Cortex of kidney (tissue), 1 donor: ENCODE data around the gene C19orf85.
"Not testable (repeated sequence)": the region's sequence is repeated elsewhere in the genome, so short reads cannot be mapped to it uniquely, and the experiment has no call there.

ENCODE experiments used
- DNase-seq: peaks from one replicate; lab custom pipeline; 2025; lab: John Stamatoyannopoulos, UW

The C19orf85 gene

GRCh38 chr19:55464662-55465054 is at the start of gene C19orf85:
C19orf85 (minus strand) TSS chr19:55464751; CDS start chr19:55464554, 197 bp downstream.
- DNase-seq = no peak

GRCh38 chr19:55508120-55508519 is 43.6 kb upstream of the C19orf85 start:
- DNase-seq = no peak

GRCh38 chr19:55504981-55505380 is 40.4 kb upstream of the C19orf85 start:
- no peak for DNase-seq

GRCh38 chr19:55504252-55504603 is 39.7 kb upstream of the C19orf85 start:
- DNase-seq = no peak

DNA sequence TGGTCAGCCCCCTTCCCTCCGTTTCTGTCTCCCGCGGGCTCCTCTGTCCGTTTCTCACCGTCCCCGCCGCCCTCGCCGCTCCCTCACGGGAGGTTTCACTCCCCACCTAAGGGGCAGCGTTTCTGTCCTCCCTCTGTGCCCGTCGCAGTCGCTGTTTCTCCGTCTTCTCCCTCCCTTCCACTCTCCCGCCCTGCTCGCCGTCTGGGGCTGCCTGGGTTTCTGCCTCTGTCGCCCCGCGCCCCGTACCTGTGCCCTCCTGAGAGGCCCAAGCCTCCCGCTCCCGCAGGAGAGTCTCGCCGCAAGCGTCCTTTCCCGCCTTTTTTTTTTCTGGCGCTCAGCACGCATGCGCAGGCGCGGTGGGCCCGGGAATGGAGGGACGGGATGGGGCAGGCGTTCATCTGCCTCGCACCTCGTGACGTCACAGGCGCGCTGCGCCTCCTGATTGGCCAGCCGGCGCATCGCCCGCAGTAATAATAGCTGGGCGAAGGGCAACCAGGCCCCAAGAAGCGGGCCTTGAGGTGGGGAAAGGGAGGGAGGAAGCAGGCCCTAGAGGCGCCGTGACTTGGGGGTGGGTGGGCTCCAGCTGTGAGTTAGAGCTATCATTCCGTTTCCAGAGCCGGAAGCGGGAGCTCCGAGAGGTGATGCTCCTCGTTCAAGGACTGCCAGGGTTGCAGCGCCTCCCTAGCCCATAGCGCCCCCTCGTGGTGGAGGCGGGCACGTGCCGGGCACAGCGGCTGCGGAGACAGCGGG is 39.1 kb upstream of the C19orf85 start:
- DNase-seq = no peak

- DNase-seq = no peak
Observed at GRCh38 chr19:55503157-55503501, 38.6 kb upstream of the C19orf85 start.

DNA sequence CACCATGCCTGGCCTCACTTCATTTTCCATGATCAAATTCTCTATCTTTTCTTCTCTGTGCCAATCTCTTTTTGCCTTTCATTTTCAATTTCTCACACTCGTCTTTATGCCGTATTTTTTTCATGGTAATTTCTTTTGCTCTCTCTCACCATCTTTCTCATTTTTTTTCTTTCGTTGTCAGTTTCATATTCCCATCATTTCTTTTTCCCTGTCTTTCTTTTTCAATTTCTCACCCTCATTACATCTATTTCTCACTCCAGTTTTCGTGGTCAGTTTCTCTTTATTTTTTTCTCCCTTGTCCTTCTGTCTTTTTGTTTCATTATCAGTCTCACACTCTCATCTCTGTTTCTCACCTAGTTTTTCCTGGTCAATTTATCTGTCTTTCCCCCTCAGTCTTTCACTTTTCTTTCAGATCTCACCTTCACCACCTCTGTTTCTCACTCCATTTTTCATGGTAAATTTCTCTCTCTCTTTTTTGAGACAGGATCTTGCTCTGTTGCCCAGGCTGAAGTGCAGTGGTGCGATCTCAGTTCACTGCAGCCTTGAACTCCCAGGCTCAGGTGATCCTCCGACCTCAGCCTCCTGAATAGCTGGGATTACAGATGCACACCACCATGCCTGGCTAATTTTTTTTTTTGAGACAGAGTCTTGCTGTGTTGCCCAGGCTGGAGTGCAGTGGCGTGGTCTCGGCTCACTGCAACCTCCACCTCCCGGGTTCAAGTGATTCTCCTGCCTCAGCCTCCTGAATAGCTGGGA is 37.8 kb upstream of the C19orf85 start:
- no peak for DNase-seq

DNA sequence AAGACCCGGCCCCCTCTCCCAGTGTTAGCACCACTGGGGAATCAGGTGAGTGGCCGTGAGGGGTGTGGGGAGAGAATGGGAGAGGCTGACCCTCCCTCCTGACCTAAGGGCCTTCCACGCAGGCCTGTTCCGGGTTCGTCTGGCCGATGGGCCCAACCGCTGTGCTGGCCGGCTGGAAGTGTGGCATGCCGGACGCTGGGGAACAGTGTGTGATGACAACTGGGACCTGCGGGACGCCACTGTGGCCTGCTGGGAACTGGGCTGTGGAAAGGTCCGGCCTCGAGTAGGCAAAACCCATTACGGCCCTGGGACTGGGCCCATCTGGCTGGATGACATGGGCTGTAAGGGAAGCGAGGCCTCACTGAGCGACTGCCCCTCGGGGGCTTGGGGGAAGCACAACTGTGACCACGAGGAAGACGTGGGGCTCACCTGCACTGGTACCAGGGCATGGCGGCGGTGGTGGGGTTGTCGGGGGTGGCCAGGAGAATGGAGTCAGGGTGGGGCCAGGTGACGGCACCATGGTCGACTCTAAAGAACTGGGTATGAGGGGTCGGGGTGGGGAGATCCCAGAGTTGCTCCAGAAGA is 35.9 kb upstream of the C19orf85 start:
- no peak for DNase-seq

DNA sequence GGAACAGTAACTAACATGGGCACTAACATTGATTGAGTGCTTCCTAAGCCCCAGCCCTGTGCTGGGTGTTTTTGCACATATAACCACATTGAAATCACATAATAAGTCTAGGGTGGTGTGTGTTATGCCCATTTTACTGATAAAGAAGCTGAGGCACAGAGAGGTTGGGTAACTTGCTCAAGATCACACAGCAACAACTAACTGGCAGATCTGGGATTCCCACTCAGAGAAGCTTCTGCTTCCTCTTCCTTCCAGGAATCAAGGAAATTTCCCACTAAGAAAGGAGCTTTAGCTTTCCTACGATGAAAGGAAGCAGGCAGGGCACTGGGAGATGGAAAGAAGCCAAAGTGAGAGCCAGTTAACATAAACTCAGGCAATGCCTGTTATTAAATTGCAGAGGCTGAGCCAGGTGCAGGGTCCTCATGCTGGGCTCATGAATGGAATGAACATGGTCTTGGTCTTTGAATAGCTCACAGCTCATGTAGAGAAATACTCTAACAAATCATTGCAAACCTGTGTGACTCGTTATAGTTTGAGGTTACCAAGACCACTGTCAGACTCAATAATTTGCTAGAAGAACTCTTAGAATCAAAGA is 33.8 kb upstream of the C19orf85 start:
- no peak for DNase-seq

DNA sequence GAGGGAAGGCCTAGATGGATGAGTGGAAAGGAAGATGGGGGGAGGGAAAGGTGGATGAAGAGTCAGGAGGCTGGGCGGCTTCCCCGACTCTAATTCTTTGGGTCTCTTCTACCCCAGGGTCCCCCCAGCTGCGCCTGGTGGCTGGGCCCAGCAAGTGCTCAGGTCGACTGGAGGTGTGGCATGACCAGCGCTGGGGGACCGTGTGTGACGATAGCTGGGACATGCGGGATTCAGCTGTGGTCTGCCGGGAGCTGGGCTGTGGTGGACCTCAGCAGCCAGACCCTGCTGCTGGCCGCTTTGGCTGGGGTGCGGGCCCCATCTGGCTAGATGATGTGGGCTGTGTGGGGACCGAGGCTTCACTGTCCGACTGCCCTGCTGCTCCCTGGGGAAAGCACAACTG is 33.2 kb upstream of the C19orf85 start:
- DNase-seq = no peak

DNA sequence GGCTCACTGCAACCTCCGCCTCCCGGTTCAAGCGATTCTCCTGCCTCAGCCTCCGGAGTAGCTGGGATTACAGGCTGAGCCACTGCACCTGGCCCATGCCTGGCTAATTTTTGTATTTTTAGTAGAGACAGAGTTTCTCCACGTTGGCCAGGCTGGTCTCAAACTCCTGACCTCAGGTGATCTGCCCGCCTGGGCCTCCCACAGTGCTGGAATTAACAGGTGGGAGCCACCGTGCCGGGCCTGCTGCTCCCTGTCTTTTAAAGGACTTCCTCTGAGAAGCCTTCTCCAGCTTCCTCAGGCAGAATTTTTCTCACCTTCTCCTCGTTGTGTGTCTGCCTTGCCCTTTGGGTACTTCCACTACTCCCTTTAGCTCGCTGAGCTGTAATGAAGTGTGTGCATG is 32.3 kb upstream of the C19orf85 start:
- DNase-seq = not testable (repeated sequence)

- DNase-seq = no peak
Observed at GRCh38 chr19:55495646-55496349, 31.2 kb upstream of the C19orf85 start.

DNA sequence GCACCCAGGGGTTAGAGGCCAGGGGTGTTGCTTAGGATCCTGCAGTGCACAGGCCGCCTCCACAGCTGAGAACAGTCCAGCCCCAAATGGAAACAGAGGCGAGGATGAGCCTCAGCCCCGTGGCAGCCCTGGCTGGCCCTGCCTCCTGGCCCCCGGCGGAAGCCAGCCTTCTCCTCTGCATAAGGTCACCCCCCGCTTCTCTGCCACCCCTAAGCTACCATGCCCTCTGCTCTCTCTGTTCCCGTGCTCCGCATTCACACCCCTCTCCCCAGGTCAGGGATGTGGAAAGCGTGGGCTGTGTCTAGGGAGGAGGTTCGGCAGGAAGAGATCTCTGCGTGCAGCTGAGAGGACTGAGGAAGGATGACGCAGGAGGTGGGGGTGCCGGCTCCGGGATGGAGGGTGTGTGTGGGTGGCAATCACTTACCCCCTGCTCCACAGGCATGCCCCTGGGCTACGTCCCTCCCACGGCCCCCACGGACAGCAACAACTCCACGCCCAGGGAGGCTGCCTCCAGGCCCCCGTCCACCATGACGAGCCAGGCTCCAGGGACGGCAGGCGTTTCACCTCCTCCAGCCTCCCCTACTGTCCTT is 29.7 kb upstream of the C19orf85 start:
- DNase-seq = no peak

GRCh38 chr19:55493645-55494171 is 29.2 kb upstream of the C19orf85 start:
- DNase-seq = no peak

DNA sequence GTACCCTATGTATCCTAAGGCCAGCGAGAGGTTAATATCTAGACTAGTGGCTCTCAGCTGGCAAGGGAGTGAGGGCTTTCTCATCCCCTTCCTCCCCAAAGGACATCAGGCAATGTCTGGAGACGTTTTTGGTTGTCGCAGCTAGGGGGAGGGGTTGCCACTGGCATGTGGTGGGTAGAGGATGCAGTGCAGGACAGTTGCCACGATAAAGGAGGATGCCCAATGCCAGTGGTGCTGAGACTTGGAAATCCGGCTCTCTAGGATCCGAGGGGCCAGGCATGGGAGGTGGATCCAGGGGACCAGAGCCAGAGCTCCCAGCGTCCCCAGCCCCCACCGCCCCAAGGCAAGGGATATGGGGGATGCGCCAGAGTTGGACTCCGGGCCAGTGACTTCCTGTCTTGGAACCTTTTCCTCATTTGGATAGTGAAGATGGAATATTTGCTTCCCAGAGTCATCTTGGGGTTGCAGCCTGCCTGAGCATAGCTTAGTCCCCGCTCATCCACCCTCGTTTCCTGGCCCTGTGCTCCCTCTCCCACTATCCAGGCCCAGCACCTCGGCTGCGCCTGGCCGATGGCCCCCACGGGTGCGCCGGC is 28.6 kb upstream of the C19orf85 start:
- DNase-seq = no peak

DNA sequence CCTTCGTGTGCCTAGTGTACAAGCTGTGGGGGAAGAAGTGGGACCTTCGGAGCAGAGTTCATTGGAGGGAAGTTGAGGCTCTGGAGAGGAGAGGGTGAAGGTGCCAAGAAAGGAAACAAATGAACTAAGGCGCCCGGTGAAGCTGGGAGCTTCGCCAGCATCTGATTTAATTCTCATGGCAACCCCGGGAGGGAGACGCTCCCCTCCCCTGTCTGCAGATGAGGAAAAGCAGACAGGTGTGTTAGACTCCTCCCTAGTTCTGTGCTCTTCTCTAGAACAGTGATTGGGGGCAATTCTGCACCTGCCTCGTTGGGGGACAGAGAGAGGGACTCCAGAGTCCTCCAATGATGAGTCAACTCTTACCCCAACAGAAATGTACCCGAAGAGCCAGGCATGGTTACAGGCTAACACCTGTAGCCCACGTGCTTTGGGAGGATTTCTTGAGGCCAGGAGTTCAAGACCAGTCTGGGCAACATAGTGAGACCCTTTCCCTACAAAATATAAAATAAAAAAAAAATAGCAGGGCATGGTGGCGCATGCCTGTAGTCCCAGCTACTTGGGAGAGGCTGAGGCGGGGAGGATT is 27.9 kb upstream of the C19orf85 start:
- no peak for DNase-seq

- DNase-seq = no peak
Observed at GRCh38 chr19:55491546-55492360, 27.2 kb upstream of the C19orf85 start.

DNA sequence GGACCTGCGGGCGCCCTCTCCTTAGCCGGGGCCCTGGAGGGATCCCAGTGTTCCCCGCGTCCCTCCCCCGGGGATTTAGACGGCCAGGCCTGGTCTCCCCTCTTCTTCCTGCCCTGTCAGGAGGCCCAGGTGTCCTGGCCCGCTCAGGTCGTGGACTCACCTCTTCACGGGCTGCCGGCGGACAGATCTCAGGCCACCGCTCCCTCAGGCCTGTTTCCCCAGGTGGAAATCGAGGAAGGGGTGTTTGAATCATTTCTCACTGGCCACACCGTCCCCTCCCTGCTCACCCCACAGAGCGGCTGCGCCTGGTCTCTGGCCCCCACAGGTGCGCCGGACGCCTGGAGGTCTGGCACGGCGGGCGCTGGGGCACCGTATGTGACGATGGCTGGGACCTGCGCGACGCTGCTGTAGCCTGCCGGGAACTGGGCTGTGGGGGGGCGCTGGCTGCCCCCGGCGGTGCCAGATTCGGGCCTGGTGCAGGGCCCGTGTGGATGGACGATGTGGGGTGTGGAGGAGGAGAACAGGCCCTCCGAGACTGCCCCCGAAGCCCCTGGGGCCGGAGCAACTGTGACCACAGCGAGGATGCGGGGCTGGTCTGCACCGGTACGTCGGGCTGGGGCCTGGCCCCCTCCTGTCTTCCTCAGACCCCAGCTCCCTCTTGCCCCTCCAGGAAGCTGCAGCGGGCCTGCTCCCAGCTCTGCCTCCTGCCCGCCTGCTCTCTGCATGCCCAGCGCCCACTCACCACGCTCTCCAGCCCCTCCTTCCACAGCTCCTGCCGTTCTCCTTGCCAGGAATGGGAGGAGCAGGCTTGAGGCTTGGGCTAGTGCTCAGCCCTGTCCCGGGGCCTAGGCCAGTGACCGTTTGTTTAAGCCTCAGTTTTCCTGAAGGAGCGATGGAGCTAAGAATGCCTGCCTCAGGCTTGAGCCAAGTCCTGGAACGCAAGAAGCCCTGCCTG is 26.2 kb upstream of the C19orf85 start:
- no peak for DNase-seq
